Measurements from ENCODE around the gene AIFM3. TPM values are rescaled to one million over a fixed set of nuclear protein-coding genes. Genes with fewer than 3 reads are reported as not detected.

Gene AIFM3
- total and polyA plus RNA-seq, 2 experiments from 2014 or later: 0.65 TPM; not detected in 1

DNA sequence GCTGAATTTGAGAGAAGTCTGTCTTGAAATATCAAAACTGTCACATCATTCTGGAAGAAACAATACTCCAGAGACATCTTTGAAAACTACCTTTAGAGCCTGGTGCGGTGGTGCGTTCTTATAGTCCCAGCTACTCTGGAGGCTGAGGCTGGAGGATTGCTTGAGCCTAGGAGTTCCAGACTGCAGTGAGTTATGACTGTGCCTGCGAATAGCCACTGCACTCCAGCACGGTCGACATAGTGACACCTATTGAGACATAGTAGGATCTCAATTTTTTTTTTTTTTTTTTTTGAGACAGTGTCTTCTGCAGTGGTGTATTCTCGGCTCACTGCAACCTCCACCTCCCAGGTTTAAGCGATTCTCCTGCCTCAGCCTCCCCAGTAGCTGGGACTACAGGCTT, 11.5 kb upstream of the AIFM3 start:
- TF ChIP-seq EZH2 (IDR thresholded peaks at IDR 0.05; ENCODE audit: insufficient read depth, poor library complexity, severe bottlenecking): no peak
- TF ChIP-seq EZH2phosphoT487 (IDR thresholded peaks at IDR 0.05; ENCODE audit: insufficient read depth, low read depth): no peak
- in situ Hi-C loops (cut with MboI): no loop called here
- Histone ChIP-seq H2AFZ (no peak overlapping the region), H3K9ac (no peak overlapping the region), H3K36me3 (ENCODE audit: low read depth) (peaks cover 20% of the 10 kb centered on the region), H4K20me1 (ENCODE audit: insufficient read depth) (peaks cover 4% of the 10 kb centered on the region; the same call in 1 of the 2 replicates), H3K27ac (no peak overlapping the region), H3K9me3 (ENCODE audit: low read depth) (no peaks in the 10 kb centered on the region), H3K27me3 (replicated peaks; ENCODE audit: insufficient read depth) (no peaks in the 10 kb centered on the region), H3K4me2 (ENCODE audit: unreplicated experiment) (no peak overlapping the region), H3F3A (ENCODE audit: insufficient read depth) (0 out of 2 replicates have a peak, but pooled peaks cover 7% of the 10 kb centered on the region), H3K4me1 (ENCODE audit: insufficient read depth) (0 out of 2 replicates have a peak, but pooled peaks cover 15% of the 10 kb centered on the region), H3K9me2 (ENCODE audit: insufficient read depth) (no peaks in the 10 kb centered on the region), H3K79me2 (ENCODE audit: insufficient read depth) (peaks cover 45% of the 10 kb centered on the region), H3K4me3 (no peak overlapping the region)
- WGBS, 2 experiments (ENCODE audit: low coverage in 1 of 2, low lambda C conversion rate in 2 of 2, missing lambda C conversion rate in 2 of 2): 85 to 86% methylated on average over 7 of the region's 7 CpGs
- DNase-seq: no peak

DNA sequence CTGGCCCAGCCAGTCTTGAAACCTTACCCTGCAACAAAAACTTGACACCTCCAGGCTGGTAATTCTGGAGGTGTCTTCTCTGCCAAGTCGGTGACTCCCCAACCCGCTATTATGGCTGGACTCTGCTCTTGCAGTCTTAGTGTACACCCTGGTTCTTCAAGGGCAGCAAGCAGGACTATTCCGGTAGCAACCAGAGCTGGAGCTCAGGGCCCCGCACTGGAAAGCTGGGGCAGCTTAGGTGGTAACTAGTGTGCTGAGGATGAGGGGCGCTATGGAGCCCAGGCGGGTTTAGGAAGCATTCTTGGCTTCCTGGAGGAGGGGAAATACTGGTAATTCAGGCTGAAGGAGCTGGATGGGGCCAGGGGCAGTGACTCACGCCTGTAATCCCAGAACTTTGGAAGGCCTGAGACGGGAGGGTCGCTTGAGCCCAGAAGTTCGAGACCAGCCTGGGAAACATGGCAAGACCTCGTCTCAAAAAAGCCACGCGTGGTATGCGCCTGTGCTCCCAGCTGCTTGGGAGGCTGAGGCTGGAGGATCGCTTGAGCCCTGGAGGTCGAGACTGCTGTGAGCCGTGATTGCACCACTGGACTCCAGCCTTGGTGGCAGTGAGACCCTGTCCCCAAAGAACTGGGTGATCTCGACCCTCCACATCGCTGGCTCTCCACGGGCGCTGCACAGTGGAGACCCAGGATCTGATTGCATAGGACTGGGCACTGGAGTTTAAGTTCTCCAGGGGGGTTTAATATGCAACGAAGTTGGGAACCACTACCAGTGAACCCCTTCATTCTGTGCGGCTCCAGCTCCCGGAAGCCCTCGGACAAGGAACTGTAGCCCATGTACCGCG, 10.6 kb upstream of the AIFM3 start:
- no peaks in the 10 kb centered on the region for H3K9me3 ChIP-seq (ENCODE audit: low read depth)
- in situ Hi-C loops (cut with MboI): no loop called here
- peaks cover 36% of the 10 kb centered on the region for H3K79me2 ChIP-seq (ENCODE audit: insufficient read depth)
- peak overlapping the region; percentile 83 for H3K4me3 ChIP-seq
- H3K36me3 ChIP-seq (ENCODE audit: low read depth): peaks cover 12% of the 10 kb centered on the region; the same call in 1 of the 2 replicates
- peak; percentile 64 for DNase-seq
- H3K27me3 ChIP-seq (replicated peaks; ENCODE audit: insufficient read depth): no peaks in the 10 kb centered on the region
- peak overlapping the region; percentile 18; the same call in 1 of the 2 replicates for H3K27ac ChIP-seq
- H3F3A ChIP-seq (ENCODE audit: insufficient read depth): no peaks in the 10 kb centered on the region
- peak overlapping the region; percentile 84 for H2AFZ ChIP-seq
- H3K4me2 ChIP-seq (ENCODE audit: unreplicated experiment): peak overlapping the region; percentile 79
- WGBS, 2 experiments (ENCODE audit: low coverage in 1 of 2, low lambda C conversion rate in 2 of 2, missing lambda C conversion rate in 2 of 2): 26 to 27% methylated on average over 26 to 27 of the region's 27 CpGs
- H3K9me2 ChIP-seq (ENCODE audit: insufficient read depth): no peaks in the 10 kb centered on the region
- no peak for TF ChIP-seq EZH2phosphoT487 (IDR thresholded peaks at IDR 0.05; ENCODE audit: insufficient read depth, low read depth)
- H3K4me1 ChIP-seq (ENCODE audit: insufficient read depth): 0 out of 2 replicates have a peak, but pooled peaks cover 15% of the 10 kb centered on the region
- no peaks in the 10 kb centered on the region for H4K20me1 ChIP-seq (ENCODE audit: insufficient read depth)
- H3K9ac ChIP-seq: peak overlapping the region; percentile 82

DNA sequence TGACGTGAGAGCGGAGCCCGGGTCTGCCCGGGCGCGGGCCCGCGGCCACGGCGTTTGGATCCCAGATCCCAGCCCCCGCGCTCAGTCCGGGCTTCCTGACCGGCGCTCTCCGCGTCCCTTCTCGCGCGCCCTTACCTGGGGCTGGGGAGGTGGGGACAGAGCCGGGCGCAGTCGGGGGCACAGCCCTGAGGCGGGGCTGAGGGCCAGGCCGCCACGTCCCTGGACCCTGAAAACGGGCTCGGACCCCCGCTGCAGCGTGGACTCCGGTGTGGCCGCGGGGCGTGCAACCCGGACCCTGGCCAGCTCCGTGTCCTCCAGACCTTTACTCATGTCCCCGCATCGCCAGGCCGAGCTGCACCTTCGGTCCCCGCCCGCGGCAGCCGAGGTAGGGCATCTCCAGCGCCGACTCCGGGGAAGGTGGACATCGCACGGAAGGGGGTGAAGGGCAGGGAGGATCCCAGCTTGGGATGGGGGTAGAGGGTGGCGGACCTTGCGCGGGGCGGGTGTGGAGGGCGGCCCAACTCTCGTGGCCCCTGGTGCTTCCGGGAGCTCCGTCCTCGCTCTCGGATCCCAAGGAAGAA, 9.9 kb upstream of the AIFM3 start:
- 2% methylated on average over 44 to 52 of the region's 59 CpGs for WGBS, 2 experiments (ENCODE audit: low coverage in 1 of 2, low lambda C conversion rate in 2 of 2, missing lambda C conversion rate in 2 of 2)
- Histone ChIP-seq H3K27me3 (replicated peaks; ENCODE audit: insufficient read depth) (no peaks in the 10 kb centered on the region), H3K27ac (peak overlapping the region; percentile 18; the same call in 1 of the 2 replicates), H3K4me1 (ENCODE audit: insufficient read depth) (0 out of 2 replicates have a peak, but pooled peaks cover 15% of the 10 kb centered on the region), H3K9me2 (ENCODE audit: insufficient read depth) (no peaks in the 10 kb centered on the region), H3K9ac (peak overlapping the region; percentile 82), H3F3A (ENCODE audit: insufficient read depth) (no peaks in the 10 kb centered on the region), H3K4me2 (ENCODE audit: unreplicated experiment) (peak overlapping the region; percentile 79), H3K4me3 (peak overlapping the region; percentile 83), H2AFZ (peak overlapping the region; percentile 84), H3K9me3 (ENCODE audit: low read depth) (no peaks in the 10 kb centered on the region), H3K79me2 (ENCODE audit: insufficient read depth) (peaks cover 29% of the 10 kb centered on the region), H3K36me3 (ENCODE audit: low read depth) (peaks cover 5% of the 10 kb centered on the region; the same call in 1 of the 2 replicates), H4K20me1 (ENCODE audit: insufficient read depth) (no peaks in the 10 kb centered on the region)
- in situ Hi-C loops (cut with MboI): no loop called here
- DNase-seq: peak; percentile 67
- TF ChIP-seq EZH2 (IDR thresholded peaks at IDR 0.05; ENCODE audit: insufficient read depth, poor library complexity, severe bottlenecking) (no peak), EZH2phosphoT487 (IDR thresholded peaks at IDR 0.05; ENCODE audit: insufficient read depth, low read depth) (no peak)

DNA sequence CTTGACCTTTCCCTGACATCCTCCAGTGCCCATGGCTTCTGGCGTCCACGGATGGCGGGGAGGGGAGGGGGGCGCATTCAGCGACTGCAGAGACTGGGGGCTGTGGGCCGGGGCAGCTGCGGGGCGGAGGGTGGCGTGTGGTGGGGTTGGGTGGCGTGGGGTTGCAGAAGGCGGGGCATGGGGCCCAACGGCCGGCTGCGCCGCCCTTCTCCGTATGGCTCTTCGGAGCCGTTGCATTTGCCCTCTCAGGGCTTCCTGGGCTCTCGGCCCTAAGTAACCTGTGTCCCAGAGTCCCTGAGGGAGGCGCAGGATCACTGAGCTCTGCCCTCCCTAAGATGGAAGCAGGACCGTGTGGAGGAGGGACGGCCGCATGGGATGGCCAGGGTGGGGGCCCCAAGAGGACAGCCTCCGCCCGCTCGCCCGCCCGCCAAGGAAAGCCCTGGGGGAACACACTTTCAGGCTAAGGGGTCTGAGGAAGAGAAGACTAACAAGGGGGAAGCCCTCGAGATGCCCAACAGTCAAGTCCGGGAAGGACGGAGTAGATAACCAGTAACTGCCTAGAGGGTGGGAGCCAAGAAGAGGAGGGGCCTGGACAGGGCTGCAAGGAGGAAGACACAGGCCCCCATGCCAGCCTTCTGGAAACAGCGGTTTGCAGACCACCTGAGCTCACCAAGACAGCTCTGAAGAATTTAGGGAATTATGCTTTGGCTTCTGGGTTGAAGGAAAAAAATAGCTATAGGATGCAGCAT, 9.2 kb upstream of the AIFM3 start:
- peak overlapping the region; percentile 83 for H3K4me3 ChIP-seq
- H3K9ac ChIP-seq: peak overlapping the region; percentile 82
- H3K27me3 ChIP-seq (replicated peaks; ENCODE audit: insufficient read depth): no peaks in the 10 kb centered on the region
- 4 to 9% methylated on average over 17 to 31 of the region's 32 CpGs for WGBS, 2 experiments (ENCODE audit: low coverage in 1 of 2, low lambda C conversion rate in 2 of 2, missing lambda C conversion rate in 2 of 2)
- H4K20me1 ChIP-seq (ENCODE audit: insufficient read depth): no peaks in the 10 kb centered on the region
- no peaks in the 10 kb centered on the region for H3K9me2 ChIP-seq (ENCODE audit: insufficient read depth)
- in situ Hi-C loops (cut with MboI): no loop called here
- peak overlapping the region; percentile 79 for H3K4me2 ChIP-seq (ENCODE audit: unreplicated experiment)
- H2AFZ ChIP-seq: peak overlapping the region; percentile 84
- H3K36me3 ChIP-seq (ENCODE audit: low read depth): no peaks in the 10 kb centered on the region; the same call in 1 of the 2 replicates
- peaks cover 22% of the 10 kb centered on the region for H3K79me2 ChIP-seq (ENCODE audit: insufficient read depth)
- 0 out of 2 replicates have a peak, but pooled peaks cover 15% of the 10 kb centered on the region for H3K4me1 ChIP-seq (ENCODE audit: insufficient read depth)
- H3K9me3 ChIP-seq (ENCODE audit: low read depth): no peaks in the 10 kb centered on the region
- H3K27ac ChIP-seq: no peak overlapping the region
- H3F3A ChIP-seq (ENCODE audit: insufficient read depth): no peaks in the 10 kb centered on the region
- DNase-seq: peak; percentile 63
- TF ChIP-seq EZH2 (IDR thresholded peaks at IDR 0.05; ENCODE audit: insufficient read depth, poor library complexity, severe bottlenecking) (no peak), EZH2phosphoT487 (IDR thresholded peaks at IDR 0.05; ENCODE audit: insufficient read depth, low read depth) (no peak)

Measured in GM23248 (cell line).